Kidney (tissue), 14 donors: ENCODE results near the gene ZBTB17. TPM values are rescaled to one million over a fixed set of nuclear protein-coding genes. Genes with fewer than 3 reads are reported as not detected.
"Not testable (repeated sequence)": the region's sequence is repeated elsewhere in the genome, so short reads cannot be mapped to it uniquely, and the experiment has no call there.

Experiments
- DNase-seq, 5 donors: peaks; one replicate each; pipeline ENCODE4 v3.0.0-alpha.2; 2013 to 2020
- FAIRE-seq: peaks from 2 replicates; lab custom pipeline; 2012; peaks lifted over from hg19 to GRCh38; lab: Jason Lieb, UNC
- H3K27ac ChIP-seq, 2 donors: one replicate each; pipeline ENCODE4 v1.7.0; 2013; ENCODE audit warnings: low read depth in 2 of 2, low read length in 2 of 2, inconsistent platforms in 1 of 2
- H3K27me3 ChIP-seq: one replicate; pipeline ENCODE4 v1.7.1; 2013; ENCODE audit warnings: low read length, inconsistent platforms; ENCODE audit not compliant: control insufficient read depth, insufficient read depth
- H3K36me3 ChIP-seq, 3 donors: one replicate each; pipeline versions ENCODE4 v1.7.0 to v1.7.1; 2013; ENCODE audit warnings: low read length in 3 of 3, control low read depth in 1 of 3, inconsistent platforms in 1 of 3; ENCODE audit not compliant: insufficient read depth in 3 of 3, control insufficient read depth in 2 of 3
- H3K4me1 ChIP-seq, 3 donors: one replicate each; pipeline versions ENCODE4 v1.7.0 to v1.7.1; 2013; ENCODE audit warnings: low read length in 3 of 3, inconsistent platforms in 1 of 3, low read depth in 1 of 3; ENCODE audit not compliant: control insufficient read depth in 2 of 3, insufficient read depth in 2 of 3
- H3K4me3 ChIP-seq, 3 donors: one replicate each; pipeline versions ENCODE4 v1.7.0 to v1.8.1; 2013; ENCODE audit warnings: low read length in 3 of 3, control low read depth in 1 of 3, inconsistent platforms in 1 of 3
- H3K9ac ChIP-seq, 3 donors: one replicate each; pipeline versions ENCODE4 v1.7.0 to v1.7.1; 2013; ENCODE audit warnings: low read length in 3 of 3, control low read depth in 1 of 3, inconsistent platforms in 1 of 3
- H3K9me3 ChIP-seq, 3 donors: one replicate each; pipeline versions ENCODE4 v1.7.0 to v1.7.1; 2013; ENCODE audit warnings: low read length in 3 of 3, control low read depth in 1 of 3, inconsistent platforms in 1 of 3; ENCODE audit not compliant: control insufficient read depth in 2 of 3, insufficient read depth in 1 of 3
- intact Hi-C: fragments of 100-400 bp; cut with DNase I; formaldehyde crosslinking; loops from one replicate; pipeline ENCODE4 v1.11.1; 2022
- polyA plus RNA-seq: library from polyadenylated mRNA; stranded (reverse); fragments of 350-450 nt; fragmentation: Illumina TruSeq; extraction: RNeasy Lipid Tissue Mini Kit (QIAGEN cat#74804); gene quantifications from one replicate; pipeline ENCODE4 v1.2.3, GENCODE V29; 2014; ENCODE audit warnings: low read depth, low replicate concordance; ENCODE audit not compliant: insufficient read depth
- total RNA-seq: library from RNA; stranded (reverse); fragmentation: NEBNext Ultra II Directional; extraction: Animal tissue kit (Norgen Biotek cat#: 25700); gene quantifications from one replicate; pipeline ENCODE4 v1.2.1, GENCODE V29; 2021
- TF ChIP-seq, protein P1 (sequence below): IDR thresholded peaks from 3 replicates; pipeline ENCODE4 v1.5.1; 2012; ENCODE audit warnings: mild to moderate bottlenecking, moderate library complexity, borderline replicate concordance; ENCODE audit not compliant: insufficient read depth; ENCODE audit errors: extremely low read depth
- donor health status: control.
- donor health status: control.
- donor health status: control.
- donor health status: control.
- donor health status: control.
- donor health status: DM: yes; HTN: yes; CAD: no.
- donor health status: Normal renal cell carcinoma (clear cell type).

Gene ZBTB17
- total and polyA plus RNA-seq, 2 donors from 2014 or later: 33.1 to 41.5 TPM

DNA sequence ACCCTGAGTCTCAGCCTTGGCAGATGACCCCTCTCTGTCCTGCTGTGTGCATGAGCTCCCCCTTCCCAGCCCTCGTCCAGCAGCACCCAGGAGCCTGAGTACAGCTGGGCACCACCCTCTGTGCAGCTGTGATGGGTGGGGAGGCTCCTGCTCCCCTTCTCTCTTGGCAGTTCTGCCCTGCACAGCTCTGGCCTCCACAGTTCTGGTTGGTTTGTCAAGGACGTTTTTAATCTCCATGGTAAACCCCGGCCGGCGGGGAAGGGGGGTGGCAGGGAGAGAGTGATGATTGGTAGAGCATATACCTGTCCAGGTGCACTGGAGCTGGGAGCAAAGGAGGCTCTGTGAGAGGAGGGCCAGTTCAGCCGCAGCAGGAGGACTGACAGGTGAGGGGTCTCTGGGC lies 45.8 kb upstream of the ZBTB17 start, which contains the start of gene CLCNKA:
Gene CLCNKA, plus strand, starts transcription at position 356 of the 400 bp plus-strand sequence. CDS start 584 bp downstream, outside the sequence.
- intact Hi-C loops: no loop called here
- H3K4me1 ChIP-seq: peaks cover 0 to 30% (median 0%) of the 10 kb centered on the region in 3 donors
- H3K27ac ChIP-seq: peak within 1 kb of the TSS; percentile 79 to 82
- no peaks in the 10 kb centered on the region for H3K27me3 ChIP-seq
- H3K9me3 ChIP-seq: no peaks in the 10 kb centered on the region
- TF ChIP-seq, protein P1, sequence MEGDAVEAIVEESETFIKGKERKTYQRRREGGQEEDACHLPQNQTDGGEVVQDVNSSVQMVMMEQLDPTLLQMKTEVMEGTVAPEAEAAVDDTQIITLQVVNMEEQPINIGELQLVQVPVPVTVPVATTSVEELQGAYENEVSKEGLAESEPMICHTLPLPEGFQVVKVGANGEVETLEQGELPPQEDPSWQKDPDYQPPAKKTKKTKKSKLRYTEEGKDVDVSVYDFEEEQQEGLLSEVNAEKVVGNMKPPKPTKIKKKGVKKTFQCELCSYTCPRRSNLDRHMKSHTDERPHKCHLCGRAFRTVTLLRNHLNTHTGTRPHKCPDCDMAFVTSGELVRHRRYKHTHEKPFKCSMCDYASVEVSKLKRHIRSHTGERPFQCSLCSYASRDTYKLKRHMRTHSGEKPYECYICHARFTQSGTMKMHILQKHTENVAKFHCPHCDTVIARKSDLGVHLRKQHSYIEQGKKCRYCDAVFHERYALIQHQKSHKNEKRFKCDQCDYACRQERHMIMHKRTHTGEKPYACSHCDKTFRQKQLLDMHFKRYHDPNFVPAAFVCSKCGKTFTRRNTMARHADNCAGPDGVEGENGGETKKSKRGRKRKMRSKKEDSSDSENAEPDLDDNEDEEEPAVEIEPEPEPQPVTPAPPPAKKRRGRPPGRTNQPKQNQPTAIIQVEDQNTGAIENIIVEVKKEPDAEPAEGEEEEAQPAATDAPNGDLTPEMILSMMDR: no peak
- peak within 1 kb of the TSS in 1 of 3 donors; percentile 51 for H3K4me3 ChIP-seq
- H3K9ac ChIP-seq: peak within 1 kb of the TSS in 2 of 3 donors; percentile 26 to 80
- no peak for FAIRE-seq
- no peaks in the 10 kb centered on the region for H3K36me3 ChIP-seq
- DNase-seq: peak in 4 of 5 donors; percentile 74 to 81 (median 77)

DNA sequence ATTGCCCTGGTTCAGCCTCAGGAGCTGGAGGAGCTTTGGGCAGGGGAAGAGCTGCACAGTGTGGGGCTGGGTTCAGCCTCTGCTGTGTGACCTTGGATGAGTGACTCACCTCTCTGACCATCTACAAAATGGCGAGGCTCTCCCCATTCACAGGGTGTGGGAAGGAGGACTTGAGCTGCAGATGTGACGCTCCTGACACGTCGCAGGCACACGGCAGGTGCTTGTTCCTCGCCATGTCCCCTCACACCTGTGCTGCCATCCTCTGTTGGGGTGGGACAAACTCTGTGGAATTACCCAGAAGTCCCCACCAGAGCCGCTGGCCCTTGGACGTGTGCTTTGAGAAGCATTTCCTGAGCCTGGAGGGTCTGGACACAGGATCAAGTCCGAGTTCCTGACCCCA lies 45.0 kb upstream of the ZBTB17 start:
- intact Hi-C loops, H3K4me3 ChIP-seq, FAIRE-seq, DNase-seq, H3K27me3 ChIP-seq, H3K36me3 ChIP-seq, H3K9ac ChIP-seq, H3K9me3 ChIP-seq: not testable (repeated sequence)
- Histone ChIP-seq H3K27ac (peak overlapping the region; percentile 79 to 82), H3K4me1 (peaks cover 0 to 30% (median 0%) of the 10 kb centered on the region in 3 donors)

DNA sequence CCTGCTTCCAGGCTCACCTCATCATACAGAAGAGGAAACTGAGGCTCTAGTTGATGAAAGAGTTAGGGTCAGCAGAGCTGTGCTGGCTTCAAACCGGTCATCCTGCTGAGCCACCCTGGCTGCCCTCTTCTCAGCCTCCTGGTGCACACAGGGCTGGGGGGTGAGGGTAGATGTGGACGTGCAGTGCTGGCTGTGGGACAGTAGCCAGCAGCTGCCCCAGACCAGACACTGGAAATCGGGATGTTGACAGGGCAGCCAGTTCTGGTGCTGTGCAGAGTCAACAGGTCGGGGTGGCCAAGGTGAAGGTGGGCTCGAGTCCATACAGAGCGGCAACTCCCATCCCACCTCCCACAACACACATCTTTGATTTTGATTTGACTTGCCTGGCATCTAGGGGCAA lies 44.4 kb upstream of the ZBTB17 start:
- H3K4me3 ChIP-seq: no peak overlapping the region
- no peak for FAIRE-seq
- H3K36me3 ChIP-seq: no peaks in the 10 kb centered on the region
- intact Hi-C loops: no loop called here
- no peak for DNase-seq
- TF ChIP-seq, protein P1: no peak
- peak overlapping the region; percentile 59 to 74 for H3K27ac ChIP-seq
- no peaks in the 10 kb centered on the region for H3K27me3 ChIP-seq
- peak overlapping the region in 1 of 3 donors; percentile 13 for H3K9ac ChIP-seq
- peaks cover 0 to 34% (median 0%) of the 10 kb centered on the region in 3 donors for H3K4me1 ChIP-seq
- no peaks in the 10 kb centered on the region for H3K9me3 ChIP-seq

DNA sequence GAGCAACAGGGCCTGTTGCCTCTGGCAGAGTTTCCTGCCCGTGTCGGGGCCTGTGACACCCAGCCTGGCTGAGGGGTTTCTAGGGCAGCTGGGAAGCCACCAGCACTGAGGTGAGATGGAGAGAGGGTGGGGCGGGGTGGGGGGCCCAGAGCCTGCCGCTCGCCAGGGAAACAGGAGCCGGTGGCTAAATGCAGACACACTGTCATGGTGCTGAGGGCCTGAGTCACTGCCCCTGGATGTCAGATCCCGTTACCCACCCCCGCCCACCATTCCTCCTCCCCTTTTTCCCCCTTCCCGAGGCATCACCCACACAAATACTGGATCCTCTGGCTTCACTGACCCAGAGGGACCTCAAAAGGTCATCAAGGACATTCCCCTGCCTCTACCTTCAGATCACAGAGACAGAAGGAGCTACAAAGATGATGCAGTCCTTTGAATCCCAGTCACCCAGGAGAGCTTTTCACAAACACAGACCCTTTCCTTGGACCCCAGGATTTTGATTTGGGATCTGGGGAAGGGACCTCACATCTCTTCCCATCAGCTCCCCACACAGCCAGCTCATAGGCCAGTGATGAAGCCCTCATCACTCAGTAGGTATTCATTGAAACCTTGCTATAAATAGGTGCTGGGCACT lies 43.9 kb upstream of the ZBTB17 start:
- Histone ChIP-seq H3K27me3 (no peaks in the 10 kb centered on the region), H3K27ac (peak overlapping the region; percentile 83 to 95), H3K4me1 (peaks cover 0 to 38% (median 0%) of the 10 kb centered on the region in 3 donors), H3K9me3 (no peaks in the 10 kb centered on the region), H3K36me3 (no peaks in the 10 kb centered on the region), H3K9ac (peak overlapping the region in 1 of 3 donors; percentile 13), H3K4me3 (no peak overlapping the region)
- FAIRE-seq (no peak), DNase-seq (peak in 3 of 5 donors; percentile 60 to 62 (median 62))
- TF ChIP-seq, protein P1: no peak
- intact Hi-C loops: no loop called here
